Endothelial cell of umbilical vein (primary cell): ENCODE data around the gene SLC5A2. TPM values are rescaled to one million over a fixed set of nuclear protein-coding genes. Genes with fewer than 3 reads are reported as not detected.

Source experiments
- BruUV-seq: library from RNA; stranded (reverse); fragments of 400-500 nt; replicated peaks from 2 replicates; lab custom pipeline; 2021; lab: Mats Ljungman, UMichigan
- CTCF ChIA-PET: fragments of 300-600, 350-600 bp; sonication (Branson Sonifier 250); formaldehyde crosslinking; loops from one replicate; lab custom pipeline; 2021; ENCODE audit warnings: antibody characterized with exemption, inconsistent platforms; lab: Charles Lee
- POLR2A ChIA-PET: fragments of 300-600, 350-600 bp; sonication (Branson Sonifier 250); formaldehyde crosslinking; loops from one replicate; lab custom pipeline; 2021; ENCODE audit warnings: antibody characterized with exemption, inconsistent platforms; lab: Charles Lee
- DNase-seq: peaks from one replicate; pipeline ENCODE4 v3.0.0-alpha.2; 2011; ENCODE audit warnings: low read depth, low spot score
- FAIRE-seq: peaks from 2 replicates; lab custom pipeline; 2011; peaks lifted over from hg19 to GRCh38; lab: Jason Lieb, UNC
- H2AFZ ChIP-seq: 2 replicates; pipeline ENCODE4 v1.6.0; 2012; ENCODE audit warnings: low read depth, low read length, control low read depth, inconsistent platforms
- H3K27ac ChIP-seq: 2 replicates; pipeline ENCODE4 v1.5.1; 2011; ENCODE audit warnings: low read depth, mild to moderate bottlenecking, control low read depth, low read length, moderate library complexity; ENCODE audit not compliant: insufficient read depth
- H3K27me3 ChIP-seq, 2 experiments: 2 replicates each; pipeline versions ENCODE4 v1.6.0 to v1.6.1; 2011; ENCODE audit warnings: low read length in 2 of 2, mixed read lengths in 1 of 2; ENCODE audit not compliant: control insufficient read depth in 2 of 2, insufficient read depth in 2 of 2
- H3K36me3 ChIP-seq, 2 experiments: 2 replicates in 1 of 2; 3 replicates in 1 of 2; pipeline ENCODE4 v1.5.1; 2011; ENCODE audit warnings: low read length in 2 of 2, mild to moderate bottlenecking in 1 of 2, moderate library complexity in 1 of 2; ENCODE audit not compliant: control insufficient read depth in 2 of 2, insufficient read depth in 2 of 2; ENCODE audit errors: extremely low read depth in 1 of 2
- H3K4me1 ChIP-seq: 3 replicates; pipeline ENCODE4 v1.5.1; 2011; ENCODE audit warnings: mild to moderate bottlenecking, low read length; ENCODE audit not compliant: control insufficient read depth, insufficient read depth; ENCODE audit errors: extremely low read depth
- H3K4me2 ChIP-seq: 2 replicates; pipeline ENCODE4 v1.6.1; 2011; ENCODE audit warnings: low read length, control low read depth, mixed read lengths; ENCODE audit not compliant: insufficient read depth
- H3K4me3 ChIP-seq, 3 experiments: fragments of 200-600 bp in 1 of 3; sonication (generic), shearing (Covaris generic) in 1 of 3; replicated peaks in 1 of 3; 2 replicates each; pipeline ENCODE4 v1.5.1; 2011 to 2016; ENCODE audit warnings: control low read depth in 3 of 3, low read length in 3 of 3, mild to moderate bottlenecking in 2 of 3, inconsistent platforms in 1 of 3, low read depth in 1 of 3, moderate library complexity in 1 of 3; ENCODE audit not compliant: insufficient read depth in 1 of 3
- H3K79me2 ChIP-seq: 2 replicates; pipeline ENCODE4 v1.6.0; 2012; ENCODE audit warnings: low read length, inconsistent platforms; ENCODE audit not compliant: control insufficient read depth, insufficient read depth
- H3K9ac ChIP-seq: replicated peaks from 2 replicates; pipeline ENCODE3; 2011; ENCODE audit warnings: low read length, control low read depth; ENCODE audit not compliant: insufficient read depth; ENCODE audit errors: extremely low read depth
- H3K9me1 ChIP-seq: replicated peaks from 3 replicates; pipeline ENCODE4 v1.6.0; 2011; ENCODE audit warnings: mild to moderate bottlenecking, low read length; ENCODE audit not compliant: control insufficient read depth, insufficient read depth; ENCODE audit errors: extremely low read depth
- H3K9me3 ChIP-seq: replicated peaks from 2 replicates; pipeline ENCODE4 v1.5.1; 2012; ENCODE audit warnings: low read length, inconsistent platforms; ENCODE audit not compliant: control insufficient read depth, insufficient read depth
- H4K20me1 ChIP-seq: replicated peaks from 2 replicates; pipeline ENCODE3; 2011; ENCODE audit warnings: mild to moderate bottlenecking, low read length; ENCODE audit not compliant: control insufficient read depth, insufficient read depth; ENCODE audit errors: extremely low read depth
- CTCF ChIP-seq, 2 donors: IDR thresholded peaks; 1 replicate in 1 of 2; 2 replicates in 1 of 2; pipeline ENCODE4 v1.5.1; 2011; ENCODE audit warnings: low read length in 2 of 2, mild to moderate bottlenecking in 2 of 2, moderate library complexity in 2 of 2, control low read depth in 1 of 2, inconsistent platforms in 1 of 2, low read depth in 1 of 2; ENCODE audit not compliant: insufficient read depth in 1 of 2; ENCODE audit errors: extremely low read depth in 1 of 2
- EZH2 ChIP-seq: IDR thresholded peaks from 2 replicates; pipeline ENCODE4 v1.6.1; 2012; ENCODE audit warnings: borderline replicate concordance, low read depth, mild to moderate bottlenecking, moderate library complexity, low read length, inconsistent platforms; ENCODE audit not compliant: severe bottlenecking
- FOS ChIP-seq: IDR thresholded peaks from 2 replicates; pipeline ENCODE4 v1.6.1; 2011; ENCODE audit warnings: mild to moderate bottlenecking, low read length, moderate library complexity, borderline replicate concordance; ENCODE audit not compliant: insufficient read depth
- GATA2 ChIP-seq: IDR thresholded peaks from 2 replicates; pipeline ENCODE4 v1.7.0; 2011; ENCODE audit warnings: low read depth, mild to moderate bottlenecking, moderate library complexity, mixed read lengths, low read length; ENCODE audit not compliant: insufficient read length, insufficient read depth
- JUN ChIP-seq: IDR thresholded peaks from 2 replicates; pipeline ENCODE4 v1.6.1; 2011; ENCODE audit warnings: borderline replicate concordance, low read depth; ENCODE audit not compliant: insufficient read length, insufficient read depth
- MAX ChIP-seq: IDR thresholded peaks from 2 replicates; pipeline ENCODE4 v1.6.1; 2011; ENCODE audit not compliant: insufficient read depth, insufficient read length
- MYC ChIP-seq: IDR thresholded peaks from one replicate; pipeline ENCODE4 v1.6.1; 2011; ENCODE audit warnings: mild to moderate bottlenecking, low read depth, low read length
- POLR2A ChIP-seq: IDR thresholded peaks from 2 replicates; pipeline ENCODE4 v1.6.1; 2012; ENCODE audit warnings: low read depth, mild to moderate bottlenecking, control low read depth, low read length
- POLR2AphosphoS5 ChIP-seq: IDR thresholded peaks from 2 replicates; pipeline ENCODE4 v1.6.1; 2012; ENCODE audit warnings: low read depth, mild to moderate bottlenecking, control low read depth, low read length, moderate library complexity; ENCODE audit not compliant: insufficient read depth
- dilution Hi-C: fragments of 300-500 bp; cut with MboI; formaldehyde crosslinking; loops from one replicate; pipeline ENCODE4 v1.15.0; 2019; ENCODE audit warnings: low sequenced_read_pairs; ENCODE audit not compliant: extremely low pct_ligation_motif_present
- intact Hi-C: fragments of 100-400 bp; cut with micrococcal nuclease; formaldehyde crosslinking; loops from one replicate; pipeline ENCODE4 v1.10.0; 2022
- polyA plus RNA-seq, 4 experiments: library from polyadenylated mRNA; depleted of rRNA in 3 of 4; stranded (reverse) in 3 of 4; unstranded in 1 of 4; fragments of >200 nt; gene quantifications; 2 replicates each; pipeline versions ENCODE4 v1.2.1 to v1.2.3, GENCODE V29; 2011 to 2012; ENCODE audit warnings: missing spikeins in 1 of 4
- total RNA-seq: library from RNA; stranded (reverse); gene quantifications from 2 replicates; pipeline ENCODE4 v1.2.3, GENCODE V29; 2021

Gene SLC5A2
- total and polyA plus RNA-seq, 2 donors (not counting 3 experiments of a cell fraction or from before 2014, with no cell fraction given) = 0.03 TPM; not detected in 1

GRCh38 chr16:31531096-31531495, 48.2 kb downstream of the SLC5A2 start:
- no TSS peak for BruUV-seq
- no peak for TF ChIP-seq CTCF (IDR thresholded peaks at IDR 0.05; ENCODE audit: extremely low read depth in 1 of 2, insufficient read depth in 1 of 2, low read depth in 1 of 2, low read length in 2 of 2)
- no peak for TF ChIP-seq JUN
- no peak for TF ChIP-seq GATA2
- TF ChIP-seq FOS = no peak
- TF ChIP-seq MYC = no peak
- no peak for TF ChIP-seq POLR2A
- no peak for TF ChIP-seq MAX
- TF ChIP-seq EZH2 = no peak
- no peak for TF ChIP-seq POLR2AphosphoS5
- H3K9ac ChIP-seq = no peak overlapping the region
- H3K9me1 ChIP-seq = no peaks in the 10 kb centered on the region
- ChIA-PET CTCF (no interaction called here), POLR2A (no interaction called here)
- intact Hi-C loops (no loop called here), dilution Hi-C loops (no loop called here)
- no peaks in the 10 kb centered on the region for H3K9me3 ChIP-seq
- H3K4me3 ChIP-seq = no peak overlapping the region
- peaks cover 25 to 33% of the 10 kb centered on the region in 2 experiments for H3K27me3 ChIP-seq
- FAIRE-seq = no peak
- no peak overlapping the region for H2AFZ ChIP-seq
- no peak for DNase-seq
- H4K20me1 ChIP-seq = no peaks in the 10 kb centered on the region
- H3K27ac ChIP-seq = no peak overlapping the region
- no peak overlapping the region for H3K4me2 ChIP-seq
- H3K4me1 ChIP-seq = no peaks in the 10 kb centered on the region
- no peaks in the 10 kb centered on the region for H3K36me3 ChIP-seq
- H3K79me2 ChIP-seq = no peaks in the 10 kb centered on the region
